DND-41 (cell line): ENCODE data around the gene TMEM8B.

Source experiments
- CTCF ChIP-seq: IDR thresholded peaks from 2 replicates; pipeline ENCODE4 v1.5.1; 2012; ENCODE audit warnings: borderline replicate concordance, low read length, moderate library complexity, mild to moderate bottlenecking; ENCODE audit not compliant: poor library complexity, severe bottlenecking; ENCODE audit errors: extremely low read depth
- EZH2 ChIP-seq: IDR thresholded peaks from 3 replicates; pipeline ENCODE4 v1.6.1; 2012; ENCODE audit warnings: borderline replicate concordance, low read depth, mild to moderate bottlenecking, moderate library complexity, low read length, inconsistent platforms; ENCODE audit not compliant: severe bottlenecking

GRCh38 chr9:35910613-35911359 lies 81.8 kb downstream of the TMEM8B start:
- TF ChIP-seq CTCF, result peak; percentile 59
- TF ChIP-seq EZH2, result no peak
